ENCODE measurements around the gene C18orf54. TPM values are rescaled to one million over a fixed set of nuclear protein-coding genes. Genes with fewer than 3 reads are reported as not detected.
A peak's percentile ranks its signal among the peaks of the same experiment; 100 is the strongest.

Gene C18orf54
- 5.3 and 26.8 TPM in 2 replicates for total RNA-seq (2011; cell fraction: chromatin; rRNA removed; ENCODE audit: low replicate concordance)
- total RNA-seq (2011; cell fraction: nucleolus; rRNA removed) = 2.0 and 2.9 TPM in 2 replicates
- 7.3 and 11.8 TPM in 2 replicates for total RNA-seq (2011; cell fraction: nucleoplasm; rRNA removed)
- total RNA-seq (2014; rRNA removed) (3.0 and 3.9 TPM in 2 replicates), total RNA-seq (2014; rRNA removed; fragmentation: Illumina TruSeq; extraction: Trizol) (5.0 and 5.6 TPM in 2 replicates), total RNA-seq (2015; rRNA removed; fragmentation: Illumina TruSeq; extraction: Trizol) (3.8 and 4.3 TPM in 2 replicates), total RNA-seq (2021) (8.3 and 8.7 TPM in 2 replicates), polyA plus RNA-seq (2011; rRNA removed) (5.0 and 6.3 TPM in 2 replicates), polyA plus RNA-seq (2014; fragmentation: Illumina TruSeq; extraction: Trizol) (5.1 and 6.7 TPM in 2 replicates), polyA plus RNA-seq (2014; fragmentation: Nextera tagmentation; extraction: Ambion mirVana) (1 to 10 TPM; 3.2 to 3.9 TPM), polyA plus RNA-seq (2014; rRNA removed) (2.9 and 3.0 TPM in 2 replicates), polyA minus RNA-seq (2011; rRNA and poly(A)+ RNA removed) (8.2 and 9.4 TPM in 2 replicates), Bru-seq, nascent RNA (percentile 77 among the genes with signal in this experiment), BruChase-seq, experiment 1, labeled RNA remaining after a 2-hour chase (percentile 78 among the genes with signal in this experiment), BruChase-seq, experiment 2, labeled RNA remaining after a 6-hour chase (percentile 80 among the genes with signal in this experiment)
- polyA plus RNA-seq (2011; cell fraction: cytosol; rRNA removed) = 0.69 and 2.2 TPM in 2 replicates
- 4.1 and 5.6 TPM in 2 replicates for polyA plus RNA-seq (2011; cell fraction: nucleus; rRNA removed)
- polyA plus RNA-seq (2012) = 3.7 and 5.5 TPM in 2 replicates
- polyA minus RNA-seq (2011; cell fraction: cytosol; rRNA and poly(A)+ RNA removed) = 4.7 and 7.4 TPM in 2 replicates
- polyA minus RNA-seq (2011; cell fraction: nucleus; rRNA and poly(A)+ RNA removed) = 5.7 and 9.4 TPM in 2 replicates
- long read RNA-seq, experiment 1, full-length matches to known transcripts = 4 of 8 reads
- long read RNA-seq, experiment 1, partial matches to known transcripts = 2 of 8 reads
- long read RNA-seq, experiment 1, other reads (novel, unspliced or antisense) = 2 of 8 reads
- long read RNA-seq, experiment 2, partial matches to known transcripts = 0 of 5 reads
- long read RNA-seq, experiment 2, other reads (novel, unspliced or antisense) = 5 of 5 reads
- long read RNA-seq, experiment 3, partial matches to known transcripts = 0 of 2 reads
- long read RNA-seq, experiment 3, other reads (novel, unspliced or antisense) = 1 of 2 reads

DNA sequence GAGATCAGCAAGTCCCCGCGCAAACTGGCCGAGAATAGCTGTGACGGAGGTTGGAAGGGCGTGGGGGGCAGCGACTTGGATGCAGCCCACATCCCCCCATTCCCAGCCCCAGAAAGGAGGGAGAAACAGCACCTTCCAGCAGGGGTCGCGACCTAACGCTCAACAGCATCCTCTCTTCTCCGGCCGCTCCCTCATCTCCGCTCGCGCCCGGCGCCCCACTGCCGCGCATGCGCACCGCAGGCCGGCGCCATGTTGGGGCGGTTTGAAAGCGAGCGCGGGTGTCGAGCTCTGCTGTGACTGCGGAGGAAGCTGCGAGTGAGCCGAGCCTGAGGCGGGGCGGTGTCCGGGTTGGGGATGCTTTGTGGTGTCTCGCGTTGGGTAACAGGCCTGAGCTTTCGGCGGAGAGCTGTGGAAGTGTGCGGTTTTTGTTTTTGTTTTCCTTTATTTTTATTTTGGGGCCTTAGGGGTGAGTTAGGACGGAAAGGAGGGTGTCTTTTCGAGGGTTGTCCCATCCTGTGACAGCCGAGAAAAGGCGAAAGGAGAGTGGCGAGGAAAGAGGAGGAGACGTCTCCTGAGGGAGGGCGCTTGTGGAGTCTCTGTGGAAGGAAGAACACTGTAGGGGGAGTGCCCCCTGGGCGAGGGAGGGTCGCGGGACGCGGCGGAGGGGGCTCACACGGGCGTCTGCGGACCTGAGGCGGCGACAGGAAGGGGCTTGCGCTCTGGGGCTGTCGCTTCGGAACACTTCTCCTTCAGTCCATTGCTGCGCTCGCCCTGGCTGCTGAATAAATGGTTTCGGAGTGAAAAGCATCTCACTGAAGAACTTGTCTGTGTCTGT is at the start of gene C18orf54, which contains the start of gene STARD6:
Gene C18orf54, plus strand, starts transcription at position 247 of the 835 bp plus-strand sequence. CDS start 2,667 bp downstream, outside the sequence.
Gene STARD6, minus strand, starts transcription at position 199 of the 835 bp plus-strand sequence. CDS start 3,285 bp downstream, outside the sequence.
- peaks cover 17% of the 10 kb centered on the region; the same call in 1 of the 3 replicates for H3K36me3 ChIP-seq (ENCODE audit: control insufficient read depth, insufficient read depth, low read length)
- 1% methylated on average over 43 of the region's 62 CpGs for WGBS (ENCODE audit: insufficient coverage, low coverage, missing lambda C conversion rate)
- DNase-seq (ENCODE audit: extremely low read depth in 1 of 4, low spot score in 3 of 4) (peak; percentile 90 to 91 (median 90)), ATAC-seq (peak; percentile 93), FAIRE-seq (peak; percentile 79)
- no peaks in the 10 kb centered on the region for H4K20me1 ChIP-seq (replicated peaks; ENCODE audit: control insufficient read depth, insufficient read depth, low read length)
- H3K9ac ChIP-seq (ENCODE audit: insufficient read depth in 1 of 2, low read depth in 2 of 2, low read length in 2 of 2) = peak within 1 kb of the TSS; percentile 84 to 98
- no peaks in the 10 kb centered on the region; the same call in 1 of the 2 replicates for H3K9me3 ChIP-seq (replicated peaks; ENCODE audit: control insufficient read depth, insufficient read depth, low read depth, low read length)
- H3K9me1 ChIP-seq (ENCODE audit: control insufficient read depth, insufficient read depth, low read length) = no peaks in the 10 kb centered on the region
- no TSS peak for BruUV-seq (replicated peaks)
- POLR2A ChIA-PET = interaction anchor here (0.5 to 1.0 kb wide), 7 partner anchors 8 to 495 kb away, joined by 3 to 6 read pairs (median 3); no protein-coding TSS in a partner anchor
- peak within 1 kb of the TSS; percentile 90 for H3K4me2 ChIP-seq (ENCODE audit: insufficient read depth, low read length)
- no peaks in the 10 kb centered on the region for H3K27me3 ChIP-seq (ENCODE audit: control insufficient read depth in 2 of 2, insufficient read depth in 2 of 2, low read length in 2 of 2)
- peak within 1 kb of the TSS; percentile 89 for H2AFZ ChIP-seq (ENCODE audit: low read depth, low read length)
- intact Hi-C loops (cut with micrococcal nuclease) = loop anchor here (5.0 kb wide), 1 partner anchor 34 kb away; no protein-coding TSS in a partner anchor
- H3K4me3 ChIP-seq = peak within 1 kb of the TSS; percentile 83
- H3K4me1 ChIP-seq (replicated peaks in 1 of 2; ENCODE audit: control insufficient read depth in 2 of 2, insufficient read depth in 2 of 2, low read length in 2 of 2) = peaks cover 2 to 7% of the 10 kb centered on the region in 2 experiments; a peak in 3 of 5 replicates
- CTCF ChIA-PET (ENCODE audit: low intra/inter-chr PET ratio) = no interaction called here
- in situ Hi-C loops (cut with MboI) = no loop called here
- peak within 1 kb of the TSS; percentile 84 for H3K27ac ChIP-seq (ENCODE audit: extremely low read depth, low read depth, low read length)
- peaks cover 23% of the 10 kb centered on the region for H3K79me2 ChIP-seq (ENCODE audit: control insufficient read depth, insufficient read depth, low read length)
- TF ChIP-seq, protein P1, sequence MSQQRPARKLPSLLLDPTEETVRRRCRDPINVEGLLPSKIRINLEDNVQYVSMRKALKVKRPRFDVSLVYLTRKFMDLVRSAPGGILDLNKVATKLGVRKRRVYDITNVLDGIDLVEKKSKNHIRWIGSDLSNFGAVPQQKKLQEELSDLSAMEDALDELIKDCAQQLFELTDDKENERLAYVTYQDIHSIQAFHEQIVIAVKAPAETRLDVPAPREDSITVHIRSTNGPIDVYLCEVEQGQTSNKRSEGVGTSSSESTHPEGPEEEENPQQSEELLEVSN (IDR thresholded peaks at IDR 0.05; ENCODE audit: borderline replicate concordance in 1 of 2, extremely low read depth in 1 of 2, insufficient read depth in 1 of 2, insufficient read length in 1 of 2, low read depth in 1 of 2, low read length in 1 of 2, poor library complexity in 1 of 2, severe bottlenecking in 1 of 2) = peak in 1 of 2 experiments; percentile 57
- TF ChIP-seq CCNT2 (IDR thresholded peaks at IDR 0.05; ENCODE audit: borderline replicate concordance, extremely low read depth, insufficient read length, low read depth, low read length) (peak; percentile 25), POLR2AphosphoS2 (IDR thresholded peaks at IDR 0.05; ENCODE audit: low read length) (no peak), SMARCA4 (IDR thresholded peaks at IDR 0.05) (no peak), BCOR (IDR thresholded peaks at IDR 0.05) (0 out of 2 replicates have a peak, but pooled peaks have one; percentile 12), POLR2H (tag; IDR thresholded peaks at IDR 0.05; ENCODE audit: low read depth) (peak; percentile 48), EP300 (IDR thresholded peaks at IDR 0.05; ENCODE audit: low read length) (no peak), KLF16 (IDR thresholded peaks at IDR 0.05) (no peak), MIER1 (IDR thresholded peaks at IDR 0.05; ENCODE audit: low read depth) (no peak)
- TF ChIP-seq, protein P2, sequence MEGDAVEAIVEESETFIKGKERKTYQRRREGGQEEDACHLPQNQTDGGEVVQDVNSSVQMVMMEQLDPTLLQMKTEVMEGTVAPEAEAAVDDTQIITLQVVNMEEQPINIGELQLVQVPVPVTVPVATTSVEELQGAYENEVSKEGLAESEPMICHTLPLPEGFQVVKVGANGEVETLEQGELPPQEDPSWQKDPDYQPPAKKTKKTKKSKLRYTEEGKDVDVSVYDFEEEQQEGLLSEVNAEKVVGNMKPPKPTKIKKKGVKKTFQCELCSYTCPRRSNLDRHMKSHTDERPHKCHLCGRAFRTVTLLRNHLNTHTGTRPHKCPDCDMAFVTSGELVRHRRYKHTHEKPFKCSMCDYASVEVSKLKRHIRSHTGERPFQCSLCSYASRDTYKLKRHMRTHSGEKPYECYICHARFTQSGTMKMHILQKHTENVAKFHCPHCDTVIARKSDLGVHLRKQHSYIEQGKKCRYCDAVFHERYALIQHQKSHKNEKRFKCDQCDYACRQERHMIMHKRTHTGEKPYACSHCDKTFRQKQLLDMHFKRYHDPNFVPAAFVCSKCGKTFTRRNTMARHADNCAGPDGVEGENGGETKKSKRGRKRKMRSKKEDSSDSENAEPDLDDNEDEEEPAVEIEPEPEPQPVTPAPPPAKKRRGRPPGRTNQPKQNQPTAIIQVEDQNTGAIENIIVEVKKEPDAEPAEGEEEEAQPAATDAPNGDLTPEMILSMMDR (IDR thresholded peaks at IDR 0.05 in 2 of 3, conservative IDR thresholded peaks at IDR 0.05 in 1 of 3; ENCODE audit: insufficient read depth in 2 of 3, low read depth in 1 of 3, low read length in 3 of 3) = peak; percentile 41 to 63 (median 56)

Data from K562 (cell line).